SK-N-SH (cell line): ENCODE measurements around the gene DEPDC7. TPM values are rescaled to one million over a fixed set of nuclear protein-coding genes. Genes with fewer than 3 reads are reported as not detected.

Experiments used
- CTCF ChIA-PET: fragments of 300-600, 350-600 bp; formaldehyde crosslinking; extraction: SDS; loops from one replicate; lab custom pipeline; 2021; lab: Yijun Ruan, JAX
- POLR2A ChIA-PET: fragments of 350-600 bp; sonication (Branson Sonifier 250); formaldehyde crosslinking; extraction: SDS; loops from one replicate; lab custom pipeline; 2020; ENCODE audit warnings: antibody characterized with exemption, inconsistent platforms; lab: Yijun Ruan, JAX
- DNase-seq: peaks from one replicate; pipeline ENCODE4 v3.0.0; 2012
- H2AFZ ChIP-seq: fragments of 200-600 bp; sonication (generic); 2 replicates; pipeline ENCODE4 v1.8.1; 2016; ENCODE audit warnings: antibody characterized with exemption, mild to moderate bottlenecking, low read depth
- H3F3A ChIP-seq: fragments of 200-600 bp; sonication (generic); replicated peaks from 2 replicates; pipeline ENCODE3; 2016; ENCODE audit warnings: antibody characterized with exemption, mild to moderate bottlenecking; ENCODE audit not compliant: insufficient read depth
- H3K27ac ChIP-seq, 2 experiments: fragments of 200-500 bp in 1 of 2; fragments of 200-600 bp in 1 of 2; sonication (Bioruptor generic) in 1 of 2; sonication (generic), shearing (Covaris generic) in 1 of 2; 2 replicates each; pipeline versions ENCODE4 v1.5.1 to v1.6.1; 2014 to 2016; ENCODE audit warnings: low read depth in 2 of 2, inconsistent platforms in 1 of 2, low read length in 1 of 2, mild to moderate bottlenecking in 1 of 2, mixed read lengths in 1 of 2
- H3K27me3 ChIP-seq: fragments of 200-600 bp; sonication (generic), shearing (Covaris generic); 2 replicates; pipeline ENCODE4 v1.6.1; 2016; ENCODE audit warnings: mixed run types; ENCODE audit not compliant: insufficient read depth
- H3K36me3 ChIP-seq, 2 experiments: fragments of 200-500 bp in 1 of 2; fragments of 200-600 bp in 1 of 2; sonication (Bioruptor generic) in 1 of 2; sonication (generic) in 1 of 2; replicated peaks in 1 of 2; 2 replicates each; pipeline versions ENCODE3 to v1.5.1; 2014 to 2016; ENCODE audit warnings: low read length in 1 of 2, mild to moderate bottlenecking in 1 of 2; ENCODE audit not compliant: insufficient read depth in 2 of 2, control insufficient read depth in 1 of 2
- H3K4me1 ChIP-seq, 2 experiments: fragments of 200-500 bp in 1 of 2; fragments of 200-600 bp in 1 of 2; sonication (Bioruptor generic) in 1 of 2; sonication (generic), shearing (Covaris generic) in 1 of 2; 2 replicates each; pipeline versions ENCODE4 v1.5.1 to v1.6.1; 2014 to 2016; ENCODE audit warnings: low read depth in 1 of 2, low read length in 1 of 2, mixed run types in 1 of 2; ENCODE audit not compliant: insufficient read depth in 2 of 2, control insufficient read depth in 1 of 2
- H3K4me2 ChIP-seq: fragments of 200-600 bp; sonication (generic), shearing (Covaris generic); 2 replicates; pipeline ENCODE4 v1.6.1; 2017; ENCODE audit warnings: mixed run types
- H3K4me3 ChIP-seq, 2 experiments: fragments of 200-500 bp in 1 of 2; fragments of 200-600 bp in 1 of 2; sonication (Bioruptor generic) in 1 of 2; sonication (generic), shearing (Covaris generic) in 1 of 2; 2 replicates each; pipeline versions ENCODE4 v1.5.1 to v1.8.1; 2014 to 2016; ENCODE audit warnings: low read depth in 2 of 2, inconsistent platforms in 1 of 2, low read length in 1 of 2, mild to moderate bottlenecking in 1 of 2, mixed read lengths in 1 of 2, moderate library complexity in 1 of 2
- H3K79me2 ChIP-seq: fragments of 200-600 bp; sonication (generic); 2 replicates; pipeline ENCODE4 v1.8.1; 2017; ENCODE audit warnings: mild to moderate bottlenecking; ENCODE audit not compliant: insufficient read depth
- H3K9ac ChIP-seq: fragments of 200-600 bp; sonication (generic); 2 replicates; pipeline ENCODE4 v1.6.1; 2017; ENCODE audit warnings: mixed run types
- H3K9me2 ChIP-seq: fragments of 200-600 bp; sonication (generic); 2 replicates; pipeline ENCODE4 v1.6.1; 2017; ENCODE audit warnings: mixed run types
- H3K9me3 ChIP-seq: fragments of 200-600 bp; sonication (generic); 2 replicates; pipeline ENCODE4 v1.6.1; 2017; ENCODE audit warnings: mixed run types, mild to moderate bottlenecking, moderate library complexity
- H4K20me1 ChIP-seq: fragments of 200-600 bp; sonication (generic); 2 replicates; pipeline ENCODE4 v1.6.1; 2017; ENCODE audit warnings: mild to moderate bottlenecking, mixed run types; ENCODE audit not compliant: insufficient read depth
- CHD2 ChIP-seq: fragments of 150-350 bp; IDR thresholded peaks from 2 replicates; pipeline ENCODE4 v1.6.1; 2018; ENCODE audit warnings: low read length; ENCODE audit not compliant: partially characterized antibody
- ELF1 ChIP-seq: IDR thresholded peaks from 2 replicates; pipeline ENCODE4 v1.4.0; 2012
- EP300 ChIP-seq, 2 experiments: IDR thresholded peaks; 2 replicates each; pipeline versions ENCODE4 v1.4.0 to v1.6.1; 2012; ENCODE audit warnings: borderline replicate concordance in 1 of 2, low read depth in 1 of 2, low read length in 1 of 2
- FOSL2 ChIP-seq: IDR thresholded peaks from 2 replicates; pipeline ENCODE4 v1.4.0; 2012; ENCODE audit warnings: low read depth, mild to moderate bottlenecking, moderate library complexity, borderline replicate concordance
- JUND ChIP-seq: IDR thresholded peaks from 2 replicates; pipeline ENCODE4 v1.4.0; 2012
- MEF2A ChIP-seq: IDR thresholded peaks from 2 replicates; pipeline ENCODE4 v1.4.0; 2012; ENCODE audit warnings: low read depth, borderline replicate concordance
- MXI1 ChIP-seq: IDR thresholded peaks from 2 replicates; pipeline ENCODE4 v1.6.1; 2012; ENCODE audit warnings: mild to moderate bottlenecking, low read depth, low read length, improper control_type of control experiment
- NFIC ChIP-seq: IDR thresholded peaks from 2 replicates; pipeline ENCODE4 v1.4.0; 2012; ENCODE audit warnings: borderline replicate concordance
- NRF1 ChIP-seq: IDR thresholded peaks from 2 replicates; pipeline ENCODE4 v1.6.1; 2012; ENCODE audit warnings: low read depth, mild to moderate bottlenecking, low read length
- PBX3 ChIP-seq: IDR thresholded peaks from 2 replicates; pipeline ENCODE4; 2012
- RCOR1 ChIP-seq: fragments of 150-350 bp; IDR thresholded peaks from 2 replicates; pipeline ENCODE4 v1.6.1; 2017; ENCODE audit warnings: antibody characterized with exemption, low read length
- SIN3A ChIP-seq: IDR thresholded peaks from 2 replicates; pipeline ENCODE4 v1.6.1; 2012; ENCODE audit warnings: low read depth, mild to moderate bottlenecking, low read length, moderate library complexity, borderline replicate concordance
- SMC3 ChIP-seq: IDR thresholded peaks from 2 replicates; pipeline ENCODE4 v1.6.1; 2012; ENCODE audit warnings: low read depth, low read length, improper control_type of control experiment
- TCF12 ChIP-seq: IDR thresholded peaks from 2 replicates; pipeline ENCODE4 v1.4.0; 2012
- WGBS: methylation state at CpG from one replicate; pipeline ENCODE4 v1.1.6; 2017; ENCODE audit warnings: low lambda C conversion rate; 5-methylcytosine and 5-hydroxymethylcytosine counted together
- polyA plus RNA-seq, 3 experiments: library from polyadenylated mRNA; depleted of rRNA; stranded (reverse); fragments of >200 nt; gene quantifications; 2 replicates each; pipeline ENCODE4 v1.2.3, GENCODE V29; 2012
- TF ChIP-seq, protein P1 (sequence below): fragments of 150-350 bp; IDR thresholded peaks from 2 replicates; pipeline ENCODE4 v1.6.1; 2016; ENCODE audit warnings: mild to moderate bottlenecking, low read depth, low read length
- TF ChIP-seq, protein P2 (sequence below): fragments of 150-350 bp; IDR thresholded peaks from 2 replicates; pipeline ENCODE4 v1.6.1; 2017; ENCODE audit warnings: antibody characterized with exemption, low read length, low read depth, borderline replicate concordance

DEPDC7 gene
- polyA plus RNA-seq, 1 of the 3 experiments (the other 2 are of a cell fraction) = 9.7 TPM

DNA sequence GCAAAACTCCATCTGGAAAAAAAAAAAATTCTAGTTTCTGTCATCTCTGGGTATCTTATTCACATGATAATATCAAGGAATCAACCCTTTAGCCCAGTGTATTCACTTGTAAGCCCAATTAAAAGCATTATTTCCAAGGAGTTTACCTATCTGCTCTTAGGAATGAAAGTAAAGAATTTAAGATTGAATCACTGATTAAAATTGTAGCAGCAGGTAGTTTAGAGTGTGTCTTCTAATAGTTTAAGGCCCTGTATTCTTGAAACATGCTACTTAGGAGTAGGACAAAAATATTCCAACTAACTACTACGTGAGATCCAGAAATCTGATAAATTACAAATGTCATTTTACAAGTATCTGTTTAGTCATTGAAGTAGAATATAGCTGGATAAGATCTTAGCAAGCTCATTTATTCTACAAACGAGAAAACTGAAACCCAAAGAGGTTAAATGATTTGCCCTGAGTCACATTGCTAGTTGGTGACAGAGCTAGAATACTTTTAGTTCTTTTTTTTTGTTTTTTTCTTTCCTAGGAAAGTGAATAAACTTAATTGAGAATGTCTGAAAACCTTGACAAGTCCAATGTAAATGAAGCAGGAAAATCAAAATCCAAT lies 27.6 kb downstream of the DEPDC7 start:
- Histone ChIP-seq H3K9ac (no peak overlapping the region), H3K4me2 (peak overlapping the region; percentile 26; the same call in 1 of the 2 replicates), H3K9me2 (no peaks in the 10 kb centered on the region), H3K36me3 (peaks cover 35 to 46% of the 10 kb centered on the region in 2 experiments), H3K4me1 (peaks cover 8 to 45% of the 10 kb centered on the region in 2 experiments; a peak in 3 of 4 replicates), H2AFZ (no peak overlapping the region), H3K27ac (peak overlapping the region in 1 of 2 experiments; percentile 54; a peak in 3 of 4 replicates), H4K20me1 (no peaks in the 10 kb centered on the region), H3K9me3 (0 out of 2 replicates have a peak, but pooled peaks cover 6% of the 10 kb centered on the region), H3K79me2 (peaks cover 47% of the 10 kb centered on the region), H3K27me3 (no peaks in the 10 kb centered on the region), H3K4me3 (no peak overlapping the region), H3F3A (peaks cover 3% of the 10 kb centered on the region)
- POLR2A ChIA-PET = interaction anchor here (0.6 to 0.9 kb wide), 3 partner anchors 17 to 125 kb away, joined by 3 to 8 read pairs (median 3); partner anchors contain the start of gene DEPDC7
- 35% methylated on average over 2 of the region's 2 CpGs for WGBS
- TF ChIP-seq PBX3 = peak; percentile 56
- TF ChIP-seq NFIC = peak; percentile 7; the same call in 1 of the 2 replicates
- no peak for TF ChIP-seq MXI1
- TF ChIP-seq TCF12 = peak; percentile 44
- TF ChIP-seq JUND = peak; percentile 38
- TF ChIP-seq MEF2A = 0 out of 2 replicates have a peak, but pooled peaks have one; percentile 28
- TF ChIP-seq, protein P1, sequence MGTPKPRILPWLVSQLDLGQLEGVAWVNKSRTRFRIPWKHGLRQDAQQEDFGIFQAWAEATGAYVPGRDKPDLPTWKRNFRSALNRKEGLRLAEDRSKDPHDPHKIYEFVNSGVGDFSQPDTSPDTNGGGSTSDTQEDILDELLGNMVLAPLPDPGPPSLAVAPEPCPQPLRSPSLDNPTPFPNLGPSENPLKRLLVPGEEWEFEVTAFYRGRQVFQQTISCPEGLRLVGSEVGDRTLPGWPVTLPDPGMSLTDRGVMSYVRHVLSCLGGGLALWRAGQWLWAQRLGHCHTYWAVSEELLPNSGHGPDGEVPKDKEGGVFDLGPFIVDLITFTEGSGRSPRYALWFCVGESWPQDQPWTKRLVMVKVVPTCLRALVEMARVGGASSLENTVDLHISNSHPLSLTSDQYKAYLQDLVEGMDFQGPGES = no peak
- TF ChIP-seq FOSL2 = peak; percentile 36; the same call in 1 of the 2 replicates
- no peak for TF ChIP-seq ELF1
- no peak for TF ChIP-seq NRF1
- no peak for DNase-seq
- CTCF ChIA-PET = interaction anchor here (1.9 kb wide), 1 partner anchor 21 kb away, joined by 5 read pairs; no protein-coding TSS in a partner anchor

- no peak overlapping the region for H3K9ac ChIP-seq
- ChIA-PET POLR2A (no interaction called here), CTCF (interaction anchor here (1.9 kb wide), 1 partner anchor 20 kb away, joined by 5 read pairs; no protein-coding TSS in a partner anchor)
- H4K20me1 ChIP-seq = no peaks in the 10 kb centered on the region
- peaks cover 39 to 47% of the 10 kb centered on the region in 2 experiments for H3K36me3 ChIP-seq
- peaks cover 8 to 45% of the 10 kb centered on the region in 2 experiments; a peak in 3 of 4 replicates for H3K4me1 ChIP-seq
- peaks cover 47% of the 10 kb centered on the region for H3K79me2 ChIP-seq
- no peaks in the 10 kb centered on the region for H3K27me3 ChIP-seq
- no peaks in the 10 kb centered on the region for H3K9me2 ChIP-seq
- no peak overlapping the region for H3K4me2 ChIP-seq
- 70% methylated on average over 4 of the region's 4 CpGs for WGBS
- no peak overlapping the region; a peak in 1 of 4 replicates for H3K27ac ChIP-seq
- H2AFZ ChIP-seq = no peak overlapping the region
- H3K9me3 ChIP-seq = 0 out of 2 replicates have a peak, but pooled peaks cover 6% of the 10 kb centered on the region
- no peak for DNase-seq
- TF ChIP-seq RCOR1 = no peak
- no peak for TF ChIP-seq SIN3A
- no peak for TF ChIP-seq PBX3
- TF ChIP-seq NRF1 = no peak
- TF ChIP-seq, protein P2, sequence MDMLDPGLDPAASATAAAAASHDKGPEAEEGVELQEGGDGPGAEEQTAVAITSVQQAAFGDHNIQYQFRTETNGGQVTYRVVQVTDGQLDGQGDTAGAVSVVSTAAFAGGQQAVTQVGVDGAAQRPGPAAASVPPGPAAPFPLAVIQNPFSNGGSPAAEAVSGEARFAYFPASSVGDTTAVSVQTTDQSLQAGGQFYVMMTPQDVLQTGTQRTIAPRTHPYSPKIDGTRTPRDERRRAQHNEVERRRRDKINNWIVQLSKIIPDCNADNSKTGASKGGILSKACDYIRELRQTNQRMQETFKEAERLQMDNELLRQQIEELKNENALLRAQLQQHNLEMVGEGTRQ = no peak
- TF ChIP-seq SMC3 = no peak
- TF ChIP-seq CHD2 = no peak
- TF ChIP-seq EP300 (IDR thresholded peaks at IDR 0.05; ENCODE audit: borderline replicate concordance in 1 of 2, low read depth in 1 of 2, low read length in 1 of 2) = no peak
- no peak overlapping the region for H3K4me3 ChIP-seq
- no peaks in the 10 kb centered on the region for H3F3A ChIP-seq
These were observed 28.6 kb downstream of the DEPDC7 start for GRCh38 chr11:33044285-33044756.
